Measurements from ENCODE around the gene SMARCAD1.
"Not testable (repeated sequence)": the region's sequence is repeated elsewhere in the genome, so short reads cannot be mapped to it uniquely, and the experiment has no call there.

SMARCAD1 gene

DNA sequence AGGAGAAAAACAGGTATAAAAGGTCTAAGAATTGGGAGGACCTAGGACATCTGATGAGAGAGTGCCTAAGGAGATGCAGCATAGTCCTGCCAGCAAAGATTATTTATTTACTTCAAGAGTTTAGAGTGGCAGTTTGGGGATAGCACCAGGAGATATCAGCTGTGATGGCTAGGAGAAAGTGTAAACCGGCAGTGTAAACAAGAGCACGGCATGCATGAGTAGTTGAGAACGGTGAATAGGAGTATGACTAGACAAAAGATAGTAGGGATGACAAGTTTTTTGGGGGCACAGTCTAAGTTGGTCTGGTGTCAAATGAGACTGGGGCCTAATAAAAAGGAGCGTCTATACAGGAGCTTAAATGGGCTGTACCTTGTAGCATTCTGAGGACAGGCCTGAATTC is 86.3 kb downstream of the SMARCAD1 start:
- DNase-seq (ENCODE audit: low read depth in 2 of 2): not testable (repeated sequence)

DNA sequence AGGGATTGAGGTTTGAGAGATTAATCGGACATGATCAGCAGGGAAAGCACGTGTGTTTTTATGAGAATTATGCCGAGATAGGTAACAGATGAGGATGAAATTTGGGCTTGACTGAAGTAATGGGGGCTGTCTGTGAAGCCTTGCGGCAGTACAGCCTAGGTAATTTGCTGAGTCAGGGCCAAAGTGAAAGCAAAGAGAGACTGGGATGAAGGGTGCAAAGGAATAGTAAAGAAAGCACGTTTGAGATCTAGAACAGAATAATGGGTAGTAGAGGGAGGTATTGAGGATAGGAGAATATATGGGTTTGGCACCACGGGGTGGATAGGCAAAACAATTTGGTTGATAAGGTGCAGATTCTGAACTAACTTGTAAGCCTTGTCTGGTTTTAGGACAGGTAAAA is 87.8 kb downstream of the SMARCAD1 start:
- DNase-seq (ENCODE audit: low read depth in 2 of 2): not testable (repeated sequence)

DNA sequence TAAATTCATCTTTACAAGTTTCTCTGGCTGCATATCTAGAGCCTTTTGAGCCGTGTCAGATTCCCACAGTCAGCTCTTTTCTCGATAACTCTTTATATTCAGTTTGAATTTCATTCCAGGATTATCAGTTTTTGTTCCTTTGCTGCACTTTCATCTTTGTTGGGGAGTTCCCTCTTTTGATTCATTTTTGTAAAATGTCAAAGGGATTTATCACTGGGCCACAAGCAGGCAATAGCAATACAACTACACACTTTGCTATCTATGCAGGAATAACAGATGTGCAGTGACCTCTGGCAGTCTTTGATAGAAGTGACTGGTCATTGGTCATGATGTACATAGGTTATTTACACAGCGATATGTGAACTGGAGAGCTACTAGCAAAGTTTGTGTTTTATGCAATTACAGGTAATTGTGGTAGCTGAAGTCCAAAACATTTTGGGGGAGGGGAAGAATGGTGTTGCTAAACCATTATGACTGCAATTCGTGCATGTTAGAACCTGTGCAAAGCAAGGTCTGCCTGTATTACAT is 91.1 kb downstream of the SMARCAD1 start:
- DNase-seq (ENCODE audit: low read depth in 2 of 2): no peak

DNA sequence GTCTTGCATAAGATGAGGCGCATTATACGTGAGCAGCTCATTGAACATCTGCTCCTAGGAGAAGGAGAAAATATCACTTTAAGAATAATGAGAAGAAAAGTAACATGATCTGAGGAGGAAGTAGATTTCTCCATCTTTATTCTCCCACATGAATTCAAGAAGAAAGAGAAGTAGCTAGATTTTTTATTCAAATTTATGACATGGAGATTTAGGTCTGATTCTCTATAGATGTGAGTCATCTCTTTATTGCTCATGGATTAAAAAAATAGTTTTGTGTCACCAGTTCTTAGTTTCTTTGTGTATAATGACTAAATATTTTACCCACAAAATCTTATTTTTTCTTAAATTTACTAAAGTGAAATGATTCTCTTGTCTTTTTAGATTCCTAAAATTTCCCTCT is 94.5 kb downstream of the SMARCAD1 start:
- DNase-seq (ENCODE audit: low read depth in 2 of 2): no peak

DNA sequence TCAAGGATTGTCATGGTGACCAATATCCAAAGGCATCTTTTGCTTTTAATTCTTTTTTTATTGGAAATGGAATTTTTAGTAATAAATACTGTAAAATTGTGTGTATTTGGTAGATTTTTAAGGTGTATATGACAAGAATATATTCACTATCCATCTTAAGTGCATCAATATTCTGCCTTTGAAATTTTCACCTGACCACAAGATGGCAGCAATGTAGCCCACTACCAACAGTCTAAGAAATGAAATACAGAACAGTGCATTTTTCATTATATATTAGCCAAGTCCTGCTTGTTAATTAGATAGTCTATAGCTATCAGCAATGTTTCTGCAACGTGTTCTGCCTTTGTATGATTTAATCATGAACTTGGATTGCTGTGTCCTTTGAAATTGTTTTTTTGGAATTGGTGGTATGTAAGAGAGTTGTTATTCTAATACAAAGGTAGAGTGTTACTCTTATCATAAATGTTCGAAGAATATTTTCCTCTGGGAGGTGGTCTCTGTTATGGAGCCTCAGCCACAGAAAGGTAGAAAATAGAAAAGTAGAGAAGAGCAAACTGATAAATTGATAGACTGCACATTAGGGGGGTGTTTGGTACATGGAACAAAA is 96.8 kb downstream of the SMARCAD1 start:
- DNase-seq (ENCODE audit: low read depth in 2 of 2): no peak

DNA sequence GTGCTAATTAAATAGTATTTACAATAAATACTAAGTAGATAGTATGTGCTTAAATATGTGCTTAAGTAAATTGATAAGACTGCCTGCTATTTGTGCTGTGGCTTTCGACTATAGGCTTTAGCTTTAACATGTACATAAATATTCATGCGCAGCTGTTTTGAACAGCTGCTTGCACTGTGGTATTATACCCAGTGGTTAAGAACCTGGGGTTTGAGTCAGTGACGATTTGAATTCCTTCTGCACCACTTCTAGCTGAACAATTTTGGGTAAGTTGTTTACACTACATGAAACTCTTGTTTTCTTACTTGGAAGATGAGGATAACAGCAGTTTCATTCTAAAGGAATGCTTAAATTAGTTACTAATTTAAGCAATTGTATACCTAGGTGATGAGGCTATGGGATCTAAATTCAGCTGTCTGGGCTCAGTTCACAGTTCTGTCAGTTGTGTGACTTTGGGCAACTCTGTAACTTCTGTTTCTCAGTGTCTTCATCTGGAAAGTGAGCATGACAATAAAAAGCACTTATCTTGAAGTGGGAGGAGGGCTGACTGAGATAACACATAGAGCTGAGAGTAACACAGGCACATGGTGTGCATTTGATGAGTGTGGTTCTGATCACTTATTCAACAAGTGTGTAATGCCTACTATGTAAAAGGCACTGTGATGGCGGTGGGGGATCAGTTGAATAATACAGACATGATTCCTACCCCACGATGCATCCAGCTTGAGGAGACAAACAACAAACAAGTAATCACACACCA is 98.0 kb downstream of the SMARCAD1 start:
- no peak for DNase-seq (ENCODE audit: low read depth in 2 of 2)

DNA sequence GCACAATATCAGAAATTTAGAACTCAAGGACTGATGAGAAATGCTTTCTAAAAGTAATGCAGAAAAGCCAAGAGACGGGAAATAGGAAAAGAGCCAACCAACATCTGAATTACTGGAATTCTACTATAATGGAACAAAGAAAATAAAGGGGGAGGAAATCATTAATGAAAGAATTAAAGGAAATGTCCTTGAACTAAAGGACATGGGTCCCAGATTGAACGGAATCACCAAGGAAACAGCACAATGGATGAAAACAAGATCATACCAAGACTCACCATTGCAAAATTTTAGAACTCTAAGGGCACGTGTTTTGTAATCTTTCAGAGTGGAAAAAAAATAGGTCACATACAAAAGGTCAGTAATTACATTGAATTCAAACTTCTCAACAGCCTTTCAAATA is 99.0 kb downstream of the SMARCAD1 start:
- DNase-seq (ENCODE audit: low read depth in 2 of 2): no peak

DNA sequence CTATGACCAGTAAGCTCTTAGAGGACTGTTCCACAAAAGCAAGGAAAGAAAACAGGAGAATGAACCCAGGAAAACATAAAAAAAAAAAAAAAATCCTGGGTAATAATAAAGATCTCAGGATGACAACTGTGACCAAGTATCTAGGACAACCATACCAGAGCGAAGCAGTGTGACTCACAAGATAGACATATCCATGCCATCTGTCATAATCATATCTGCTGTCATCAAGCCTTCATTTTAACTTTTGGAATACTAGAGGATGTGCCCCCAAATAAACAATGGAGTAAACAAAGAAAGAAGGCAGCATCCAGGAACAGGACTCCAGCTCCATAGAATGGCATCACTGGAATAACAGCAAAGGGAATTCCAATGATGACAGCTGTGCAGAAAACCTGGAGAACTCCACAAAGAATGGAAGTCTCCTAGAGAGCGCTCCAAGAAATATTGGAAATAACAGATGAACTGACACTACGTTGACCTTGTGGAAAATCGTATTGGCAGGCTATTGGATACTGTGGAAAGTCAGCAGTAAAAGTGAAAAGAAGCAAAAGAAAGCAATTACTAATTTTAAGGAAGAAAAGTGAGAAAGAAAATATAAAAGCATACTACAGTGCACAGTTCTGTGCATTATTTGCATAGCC is 99.7 kb downstream of the SMARCAD1 start:
- DNase-seq (ENCODE audit: low read depth in 2 of 2): no peak

DNA sequence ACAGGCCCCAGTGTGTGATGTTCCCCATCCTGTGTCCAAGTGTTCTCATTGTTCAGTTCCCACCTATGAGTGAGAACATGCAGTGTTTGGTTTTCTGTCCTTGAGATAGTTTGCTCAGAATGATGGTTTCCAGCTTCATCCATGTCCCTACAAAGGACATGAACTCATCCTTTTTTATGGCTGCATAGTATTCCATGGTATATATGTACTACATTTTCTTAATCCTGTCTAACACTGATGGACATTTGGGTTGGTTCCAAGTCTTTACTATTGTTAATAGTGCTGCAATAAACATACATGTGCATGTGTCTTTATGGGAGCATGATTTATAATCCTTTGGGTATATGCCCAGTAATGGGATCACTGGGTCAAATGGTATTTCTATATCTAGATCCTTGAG is 112.3 kb downstream of the SMARCAD1 start:
- not testable (repeated sequence) for DNase-seq (ENCODE audit: low read depth in 2 of 2)

DNA sequence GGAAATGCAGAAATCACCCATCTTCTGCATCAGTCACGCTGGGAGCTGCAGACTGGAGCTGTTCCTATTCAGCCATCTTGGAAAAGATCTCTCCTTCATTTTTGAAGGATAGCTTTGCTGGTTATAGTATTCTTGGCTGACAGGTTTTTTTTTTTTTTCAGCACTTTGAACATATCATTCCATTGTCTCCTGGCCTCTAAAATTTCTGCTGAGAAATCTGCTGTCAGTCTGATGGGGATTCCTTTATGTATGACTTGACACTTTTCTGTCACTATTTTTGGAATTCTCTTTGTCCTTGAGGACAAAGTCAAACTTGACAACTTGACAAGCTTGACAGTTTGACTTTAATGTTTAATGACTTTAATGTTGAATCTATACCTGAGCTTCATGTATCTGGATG is 118.2 kb downstream of the SMARCAD1 start:
- DNase-seq (ENCODE audit: low read depth in 2 of 2): no peak

DNA sequence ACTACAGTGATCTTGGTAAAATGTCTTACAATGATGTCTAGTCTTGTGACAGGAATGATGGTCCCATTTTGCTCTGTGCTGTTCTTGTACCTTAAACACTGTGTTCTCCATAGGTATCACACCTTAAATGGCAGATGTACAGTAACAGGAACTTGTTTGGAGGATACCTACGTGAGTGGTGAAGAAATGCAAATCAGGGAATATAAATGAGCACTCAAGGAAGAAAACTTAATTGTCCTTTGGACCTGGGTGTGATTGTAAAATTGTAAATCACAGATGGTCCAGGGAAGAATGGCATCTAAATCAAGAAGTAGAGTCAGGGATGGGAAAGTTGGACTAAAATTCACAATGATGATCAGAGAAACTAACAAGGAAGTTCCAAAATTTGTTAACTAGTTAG is 122.3 kb downstream of the SMARCAD1 start:
- DNase-seq (ENCODE audit: low read depth in 2 of 2): no peak

DNA sequence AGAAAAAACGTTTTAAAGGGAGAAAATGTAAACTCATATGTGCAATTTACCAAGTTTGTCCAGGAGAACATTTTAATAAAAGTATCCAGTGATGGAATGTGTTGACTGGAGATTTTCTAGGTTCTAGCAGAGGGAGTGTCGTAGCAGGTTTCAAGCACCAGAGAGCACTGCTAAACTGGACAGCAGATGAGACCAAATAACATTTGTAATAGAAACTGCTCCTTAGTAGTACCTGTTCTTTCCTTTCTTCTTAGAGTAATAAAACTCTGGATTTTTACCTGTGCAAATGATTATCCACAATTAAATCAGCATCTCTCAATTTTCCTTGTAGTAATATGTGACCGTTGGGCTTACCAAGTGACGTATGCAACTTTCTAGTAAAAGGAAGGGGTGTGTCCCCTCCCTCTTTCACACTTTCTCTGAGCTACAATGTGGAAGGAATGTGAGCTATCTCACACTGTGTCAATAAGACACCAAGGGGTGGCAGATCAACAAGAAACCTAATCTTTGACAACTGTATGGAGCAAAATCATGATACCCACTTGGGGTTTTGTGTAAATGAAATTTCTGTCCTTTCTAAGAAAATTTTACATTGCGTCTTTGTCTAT is 125.4 kb downstream of the SMARCAD1 start:
- DNase-seq (ENCODE audit: low read depth in 2 of 2): no peak

DNA sequence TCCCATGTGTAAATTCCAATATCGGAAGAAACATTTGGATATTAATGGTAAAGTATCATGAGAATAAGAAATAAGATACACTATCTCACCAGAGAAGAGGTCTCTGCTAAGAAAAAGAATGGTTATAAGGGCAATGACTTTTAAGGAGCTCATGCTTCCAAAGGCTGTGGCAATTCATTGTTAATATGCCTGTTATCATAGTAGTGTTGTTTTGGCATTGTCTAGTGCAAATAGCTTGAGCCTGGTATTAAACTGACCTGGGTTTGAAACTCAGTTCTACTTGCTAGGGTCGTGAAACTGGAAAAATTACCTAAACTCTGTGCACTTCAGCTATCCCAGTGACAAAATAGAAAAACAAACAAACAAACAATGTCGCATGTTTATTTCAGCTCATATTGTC is 126.2 kb downstream of the SMARCAD1 start:
- DNase-seq (ENCODE audit: low read depth in 2 of 2): no peak

DNA sequence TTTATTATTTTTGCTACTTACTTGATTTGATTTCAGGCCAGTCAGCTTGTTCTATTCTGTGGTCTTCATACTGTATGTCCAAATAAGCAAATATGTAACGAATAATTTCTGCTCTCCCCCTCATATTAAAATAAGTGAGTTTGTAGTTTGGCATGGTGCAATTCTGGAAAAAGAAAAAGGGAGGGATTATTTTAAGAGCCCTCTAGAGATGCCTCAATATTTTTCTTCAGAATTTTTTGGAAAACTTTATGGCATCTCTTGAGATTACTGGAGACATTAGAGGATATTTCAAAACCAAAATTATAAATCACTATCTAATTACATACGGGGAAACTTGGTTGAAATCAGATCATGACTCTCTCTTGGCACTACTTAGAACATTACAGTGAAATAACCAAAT is 126.8 kb downstream of the SMARCAD1 start:
- DNase-seq (ENCODE audit: low read depth in 2 of 2): no peak

DNA sequence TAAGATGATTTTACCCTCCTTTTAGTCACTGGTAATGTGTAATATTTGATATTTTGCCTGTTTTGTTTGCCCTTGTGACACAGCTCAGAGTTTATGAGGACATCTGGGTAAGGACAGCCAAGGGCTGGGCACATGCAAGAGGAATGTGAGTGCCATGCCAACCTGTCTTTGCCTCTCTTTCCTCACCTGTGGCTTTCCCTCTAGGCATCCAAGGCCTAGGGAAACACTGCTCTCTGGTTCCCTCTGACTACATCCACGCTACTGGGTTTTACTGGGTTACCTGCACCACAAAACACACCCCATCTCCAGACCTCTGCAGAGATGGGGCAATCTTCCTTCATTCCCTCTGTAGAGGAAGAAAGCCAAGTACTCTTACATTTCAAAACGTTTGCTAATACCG is 127.3 kb downstream of the SMARCAD1 start:
- DNase-seq (ENCODE audit: low read depth in 2 of 2): no peak

DNA sequence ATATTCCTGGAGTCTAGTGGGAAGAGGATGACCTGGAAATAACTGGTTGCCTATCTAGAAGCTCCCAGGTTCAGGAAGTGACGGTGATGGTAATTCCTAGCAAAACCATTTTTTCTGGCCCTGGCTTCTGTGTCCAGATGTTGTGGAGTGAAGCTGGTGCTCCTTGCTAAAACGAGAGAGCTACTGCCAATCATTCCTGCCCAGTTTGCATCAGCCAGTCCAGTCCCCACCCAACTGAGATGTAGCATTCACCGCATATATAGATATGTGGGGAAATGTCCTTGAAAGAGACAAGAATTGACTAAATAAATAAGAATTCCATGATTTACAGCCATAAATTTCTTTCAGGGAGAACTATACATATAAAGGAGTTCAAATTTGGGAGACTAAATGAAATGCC is 128.6 kb downstream of the SMARCAD1 start:
- no peak for DNase-seq (ENCODE audit: low read depth in 2 of 2)

DNA sequence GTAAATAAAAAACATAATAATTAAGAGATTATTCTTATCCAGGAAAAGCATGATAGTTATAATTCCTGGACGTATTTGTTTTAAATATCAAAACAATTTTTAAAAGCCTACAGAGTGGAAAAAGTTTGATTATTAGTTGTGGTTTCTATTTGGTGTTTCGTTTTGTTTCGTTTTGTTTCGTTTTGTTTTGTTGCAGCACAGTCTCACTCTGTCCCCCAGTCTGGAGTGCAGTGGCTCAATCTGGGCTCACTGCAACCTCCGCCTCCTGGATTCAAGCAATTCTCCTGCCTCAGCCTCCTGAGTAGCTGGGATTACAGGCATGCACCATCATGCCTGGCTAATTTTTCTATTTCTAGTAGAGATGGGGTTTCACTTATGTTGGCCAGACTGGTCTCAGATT is 129.1 kb downstream of the SMARCAD1 start:
- DNase-seq (ENCODE audit: low read depth in 2 of 2): not testable (repeated sequence)

DNA sequence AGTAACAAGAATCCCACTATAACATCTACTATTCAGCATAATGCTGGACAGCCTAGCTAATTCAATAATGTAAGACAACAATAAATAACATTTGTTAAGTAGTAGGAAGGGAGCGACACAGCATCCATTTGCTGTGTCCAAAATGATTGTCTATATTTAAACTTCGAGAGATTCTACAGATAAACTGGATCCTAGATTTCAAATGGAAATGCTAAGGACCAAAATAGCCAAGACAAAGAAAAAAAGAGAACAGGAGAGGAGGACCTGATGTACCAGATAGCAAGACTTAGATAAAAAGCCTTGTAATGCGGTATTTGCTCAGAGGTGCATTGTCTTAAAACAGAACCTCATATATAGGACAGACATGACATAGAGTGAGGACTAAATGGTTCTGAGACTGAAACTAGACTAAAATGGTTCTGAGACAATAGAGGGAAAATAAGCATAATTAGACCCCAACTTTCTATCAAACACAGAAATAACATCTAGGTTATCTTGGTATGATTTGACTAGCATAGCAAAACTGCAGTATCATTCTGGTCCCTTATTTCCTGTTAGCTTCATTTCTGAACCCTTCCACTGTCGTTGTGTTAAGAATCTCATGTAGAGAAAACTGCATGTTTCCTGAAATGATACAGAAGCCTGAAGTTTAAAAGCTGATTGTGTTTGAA is 131.2 kb downstream of the SMARCAD1 start:
- no peak for DNase-seq (ENCODE audit: low read depth in 2 of 2)

DNA sequence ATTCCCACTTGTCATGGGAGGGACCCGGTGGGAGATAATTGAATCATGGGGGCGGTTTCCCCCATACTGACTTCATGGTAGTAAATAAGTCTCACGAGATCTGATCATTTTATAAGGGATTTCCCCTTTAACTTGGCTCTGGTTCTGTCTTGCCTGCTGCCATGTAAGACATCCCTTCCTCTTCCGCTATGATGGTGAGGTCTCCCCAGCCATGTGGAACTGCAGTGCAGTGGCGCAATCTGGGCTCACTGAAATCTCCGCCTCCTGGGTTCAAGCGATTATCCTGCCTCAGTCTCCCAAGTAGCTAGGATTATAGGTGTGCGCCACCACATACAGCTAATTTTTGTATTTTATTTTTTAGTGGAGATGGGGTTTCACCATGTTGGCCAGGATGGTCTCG is 132.1 kb downstream of the SMARCAD1 start:
- DNase-seq (ENCODE audit: low read depth in 2 of 2): no peak
